SK-N-SH (cell line): Measurements from ENCODE around the gene SNX6.

ENCODE experiments used
- CTCF ChIP-seq: fragments of 200-600 bp; sonication (generic); IDR thresholded peaks from 2 replicates; pipeline ENCODE4 v1.6.1; 2017; ENCODE audit warnings: antibody characterized with exemption, mild to moderate bottlenecking, moderate library complexity
- ELF1 ChIP-seq: IDR thresholded peaks from 2 replicates; pipeline ENCODE4 v1.4.0; 2012
- EZH2phosphoT487 ChIP-seq: fragments of 200-600 bp; sonication (generic); IDR thresholded peaks from 2 replicates; pipeline ENCODE4 v1.6.1; 2017; ENCODE audit warnings: low read depth, mixed run types, mild to moderate bottlenecking, antibody characterized with exemption, moderate library complexity, borderline replicate concordance
- MXI1 ChIP-seq: IDR thresholded peaks from 2 replicates; pipeline ENCODE4 v1.6.1; 2012; ENCODE audit warnings: mild to moderate bottlenecking, low read depth, low read length, improper control_type of control experiment
- NRF1 ChIP-seq: IDR thresholded peaks from 2 replicates; pipeline ENCODE4 v1.6.1; 2012; ENCODE audit warnings: low read depth, mild to moderate bottlenecking, low read length
- RAD21 ChIP-seq: IDR thresholded peaks from 2 replicates; pipeline ENCODE4 v1.6.1; 2012; ENCODE audit warnings: mild to moderate bottlenecking, low read length
- REST ChIP-seq: IDR thresholded peaks from 2 replicates; pipeline ENCODE4 v1.6.1; 2012; ENCODE audit warnings: mild to moderate bottlenecking, low read depth, low read length, moderate library complexity
- USF2 ChIP-seq: fragments of 150-350 bp; IDR thresholded peaks from 2 replicates; pipeline ENCODE4 v1.6.1; 2017; ENCODE audit warnings: antibody characterized with exemption, low read length, low read depth, borderline replicate concordance

GRCh38 chr14:34676516-34677211 lies 46.7 kb upstream of the SNX6 start:
- TF ChIP-seq USF2 = no peak
- no peak for TF ChIP-seq RAD21
- TF ChIP-seq CTCF = no peak
- TF ChIP-seq MXI1 = no peak
- TF ChIP-seq NRF1 = no peak
- no peak for TF ChIP-seq EZH2phosphoT487
- no peak for TF ChIP-seq ELF1
- no peak for TF ChIP-seq REST
